KMS-11 (cell line): ENCODE measurements around the gene SMC1B.
A peak's percentile ranks its signal among the peaks of the same experiment; 100 is the strongest.

Source experiments
- H2AFZ ChIP-seq: fragments of 200-600 bp; sonication (generic); 2 replicates; pipeline ENCODE4 v1.6.1; 2016; ENCODE audit warnings: antibody characterized with exemption, mixed run types, low read depth
- H3K27ac ChIP-seq: fragments of 200-600 bp; sonication (generic); 2 replicates; pipeline ENCODE4 v1.6.1; 2016; ENCODE audit warnings: mild to moderate bottlenecking, mixed run types
- H3K27me3 ChIP-seq: fragments of 200-600 bp; sonication (generic); 2 replicates; pipeline ENCODE4 v1.6.1; 2017; ENCODE audit warnings: mild to moderate bottlenecking, low read depth, mixed run types, moderate library complexity; ENCODE audit not compliant: insufficient read depth
- H3K36me3 ChIP-seq: fragments of 200-600 bp; sonication (generic); 2 replicates; pipeline ENCODE4 v1.6.1; 2017; ENCODE audit warnings: mild to moderate bottlenecking, mixed run types; ENCODE audit not compliant: insufficient read depth
- H3K4me1 ChIP-seq: fragments of 200-600 bp; sonication (generic); 2 replicates; pipeline ENCODE4 v1.6.1; 2016; ENCODE audit warnings: mild to moderate bottlenecking, low read depth, mixed run types; ENCODE audit not compliant: poor library complexity, severe bottlenecking
- H3K4me2 ChIP-seq: fragments of 200-600 bp; sonication (generic); 2 replicates; pipeline ENCODE4 v1.7.0; 2016; ENCODE audit warnings: mild to moderate bottlenecking, mixed run types
- H3K4me3 ChIP-seq: fragments of 200-600 bp; sonication (generic); IDR thresholded peaks from 2 replicates; pipeline ENCODE4 v1.6.1; 2017; ENCODE audit warnings: low read depth, low read length, mixed read lengths; ENCODE audit not compliant: insufficient read depth
- H3K79me2 ChIP-seq: fragments of 200-600 bp; sonication (generic); 2 replicates; pipeline ENCODE4 v1.6.1; 2016; ENCODE audit warnings: low read depth, mixed run types; ENCODE audit not compliant: insufficient read depth
- H3K9ac ChIP-seq: fragments of 200-600 bp; sonication (generic); 2 replicates; pipeline ENCODE4 v1.6.1; 2016; ENCODE audit warnings: mild to moderate bottlenecking, mixed run types
- H4K20me1 ChIP-seq: fragments of 200-600 bp; sonication (generic); 2 replicates; pipeline ENCODE4 v1.6.1; 2016; ENCODE audit warnings: mild to moderate bottlenecking, mixed run types; ENCODE audit not compliant: insufficient read depth
- TF ChIP-seq, protein P1 (sequence below): fragments of 200-600 bp; sonication (generic); conservative IDR thresholded peaks from 2 replicates; pipeline ENCODE4 v1.6.1; 2017; ENCODE audit warnings: low read depth, mild to moderate bottlenecking, antibody characterized with exemption, low read length, moderate library complexity, mixed read lengths

The SMC1B gene

DNA sequence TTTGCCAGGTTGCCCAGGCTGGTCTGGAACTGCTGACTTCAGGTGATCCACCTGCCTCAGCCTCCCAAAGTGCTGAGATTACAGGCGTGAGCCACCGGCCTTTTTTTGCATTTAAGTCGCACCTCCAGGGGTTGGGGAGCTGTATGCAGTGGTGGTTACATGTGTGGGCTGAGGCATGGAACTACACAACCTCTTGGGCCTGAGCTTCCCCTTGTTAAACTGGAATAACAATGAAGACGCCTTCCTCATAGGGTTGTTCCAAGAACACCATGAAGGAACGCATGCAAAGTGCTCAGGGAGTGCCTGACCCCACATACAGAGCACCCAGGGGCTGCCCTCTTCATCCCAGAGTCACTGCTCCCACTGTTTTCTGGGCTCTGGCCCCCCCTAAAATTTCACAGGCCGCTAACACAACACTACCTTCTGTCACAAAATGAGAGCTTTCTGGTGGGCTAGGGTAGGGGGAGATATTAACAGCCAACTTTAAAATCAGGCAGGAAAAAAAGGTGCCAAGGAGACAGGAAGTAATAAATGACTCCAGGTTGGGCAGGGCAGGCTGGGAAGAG is 104.9 kb downstream of the SMC1B start:
- Histone ChIP-seq H4K20me1 (no peaks in the 10 kb centered on the region), H3K27me3 (no peaks in the 10 kb centered on the region), H3K4me3 (no peak overlapping the region), H3K4me1 (peaks cover 14% of the 10 kb centered on the region), H3K36me3 (no peaks in the 10 kb centered on the region), H2AFZ (peak overlapping the region; percentile 95; the same call in 1 of the 2 replicates), H3K27ac (no peak overlapping the region), H3K9ac (no peak overlapping the region), H3K4me2 (no peak overlapping the region), H3K79me2 (peaks cover 34% of the 10 kb centered on the region)
- TF ChIP-seq, protein P1, sequence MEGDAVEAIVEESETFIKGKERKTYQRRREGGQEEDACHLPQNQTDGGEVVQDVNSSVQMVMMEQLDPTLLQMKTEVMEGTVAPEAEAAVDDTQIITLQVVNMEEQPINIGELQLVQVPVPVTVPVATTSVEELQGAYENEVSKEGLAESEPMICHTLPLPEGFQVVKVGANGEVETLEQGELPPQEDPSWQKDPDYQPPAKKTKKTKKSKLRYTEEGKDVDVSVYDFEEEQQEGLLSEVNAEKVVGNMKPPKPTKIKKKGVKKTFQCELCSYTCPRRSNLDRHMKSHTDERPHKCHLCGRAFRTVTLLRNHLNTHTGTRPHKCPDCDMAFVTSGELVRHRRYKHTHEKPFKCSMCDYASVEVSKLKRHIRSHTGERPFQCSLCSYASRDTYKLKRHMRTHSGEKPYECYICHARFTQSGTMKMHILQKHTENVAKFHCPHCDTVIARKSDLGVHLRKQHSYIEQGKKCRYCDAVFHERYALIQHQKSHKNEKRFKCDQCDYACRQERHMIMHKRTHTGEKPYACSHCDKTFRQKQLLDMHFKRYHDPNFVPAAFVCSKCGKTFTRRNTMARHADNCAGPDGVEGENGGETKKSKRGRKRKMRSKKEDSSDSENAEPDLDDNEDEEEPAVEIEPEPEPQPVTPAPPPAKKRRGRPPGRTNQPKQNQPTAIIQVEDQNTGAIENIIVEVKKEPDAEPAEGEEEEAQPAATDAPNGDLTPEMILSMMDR, result no peak

DNA sequence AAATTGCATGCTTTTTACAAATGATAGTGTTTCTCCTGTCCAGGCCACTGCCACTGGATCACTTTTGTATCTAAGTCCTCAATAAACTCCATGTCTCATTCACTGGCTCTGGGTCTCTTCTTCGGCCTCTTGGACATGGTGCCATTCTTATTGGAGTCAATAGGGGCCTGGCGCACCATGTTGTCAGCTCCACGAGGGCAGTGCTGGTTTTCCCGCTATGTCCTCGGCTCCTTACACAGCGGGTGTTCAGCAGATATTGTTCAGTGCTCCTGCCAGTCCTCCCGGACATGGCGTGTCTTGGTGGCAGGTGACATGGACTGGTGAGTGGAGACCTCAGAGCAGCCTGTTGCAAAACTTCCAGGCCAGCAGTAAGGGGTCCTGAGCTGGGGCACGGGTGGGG is 107.3 kb downstream of the SMC1B start:
- Histone ChIP-seq H3K79me2 (peaks cover 11% of the 10 kb centered on the region), H3K27me3 (no peaks in the 10 kb centered on the region; the same call in 1 of the 2 replicates), H4K20me1 (no peaks in the 10 kb centered on the region), H3K27ac (no peak overlapping the region), H3K4me1 (peaks cover 10% of the 10 kb centered on the region), H3K9ac (no peak overlapping the region), H3K4me3 (no peak overlapping the region), H3K36me3 (no peaks in the 10 kb centered on the region), H2AFZ (no peak overlapping the region), H3K4me2 (no peak overlapping the region)
- TF ChIP-seq, protein P1, result no peak

DNA sequence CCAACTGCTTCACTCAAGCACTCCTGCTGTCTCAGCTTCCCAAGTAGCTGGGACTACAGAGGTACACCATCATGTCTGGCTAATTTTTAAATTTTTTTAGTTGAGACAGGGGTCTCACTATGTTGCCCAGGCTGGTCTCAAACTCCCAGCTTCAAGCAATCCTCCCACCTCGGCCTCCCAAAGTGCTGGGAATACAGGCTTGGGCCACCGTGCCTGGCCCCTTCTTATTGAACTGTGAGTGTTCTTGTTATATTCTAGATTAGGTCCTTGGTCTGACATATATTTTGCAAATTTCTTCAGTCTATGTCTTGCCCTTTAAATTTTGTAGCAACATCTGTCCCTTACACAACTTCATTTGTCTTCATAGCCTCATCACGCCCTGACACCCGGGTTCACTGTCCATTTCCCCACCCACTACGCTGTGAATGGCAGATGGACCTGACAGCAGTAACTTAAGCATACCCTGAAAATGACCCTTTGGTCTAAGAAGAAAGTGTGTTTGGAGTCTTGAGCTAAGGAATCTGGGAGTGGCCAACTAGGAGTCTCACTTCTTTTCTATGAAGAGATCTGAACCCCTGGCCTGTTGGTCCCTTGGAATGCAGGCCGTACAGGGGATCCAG is 107.8 kb downstream of the SMC1B start:
- no peaks in the 10 kb centered on the region for H3K36me3 ChIP-seq
- H3K9ac ChIP-seq, result no peak overlapping the region
- H4K20me1 ChIP-seq, result no peaks in the 10 kb centered on the region
- no peak overlapping the region for H3K27ac ChIP-seq
- H3K4me1 ChIP-seq, result peaks cover 6% of the 10 kb centered on the region
- no peak overlapping the region for H3K4me2 ChIP-seq
- H3K27me3 ChIP-seq, result no peaks in the 10 kb centered on the region; the same call in 1 of the 2 replicates
- TF ChIP-seq, protein P1, result no peak
- H3K79me2 ChIP-seq, result peaks cover 5% of the 10 kb centered on the region
- H3K4me3 ChIP-seq, result no peak overlapping the region
- no peak overlapping the region for H2AFZ ChIP-seq

DNA sequence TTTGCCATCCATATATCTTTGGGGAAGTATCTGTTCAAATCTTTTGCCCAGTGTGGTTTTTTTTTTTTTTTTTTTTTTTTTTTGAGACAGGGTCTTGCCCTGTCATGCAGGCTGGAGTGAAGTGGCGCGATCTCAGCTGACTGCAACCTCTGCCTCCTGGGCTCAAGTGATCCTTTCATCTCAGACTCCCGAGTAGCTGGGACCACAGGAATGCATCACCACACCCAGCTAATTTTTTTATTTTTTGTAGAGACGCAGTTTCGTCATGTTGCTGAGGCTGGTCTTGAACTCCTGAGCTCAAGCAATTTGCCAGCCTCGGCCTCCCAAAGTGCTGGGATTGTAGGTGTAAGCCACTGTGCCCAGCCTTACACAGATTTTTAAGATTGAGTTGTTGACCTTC is 108.4 kb downstream of the SMC1B start:
- Histone ChIP-seq H3K4me3 (no peak overlapping the region), H2AFZ (no peak overlapping the region), H4K20me1 (no peaks in the 10 kb centered on the region), H3K4me2 (no peak overlapping the region), H3K27ac (no peak overlapping the region), H3K4me1 (peaks cover 6% of the 10 kb centered on the region), H3K9ac (no peak overlapping the region), H3K36me3 (no peaks in the 10 kb centered on the region), H3K27me3 (no peaks in the 10 kb centered on the region; the same call in 1 of the 2 replicates), H3K79me2 (no peaks in the 10 kb centered on the region)
- TF ChIP-seq, protein P1, result no peak
